Measurements from ENCODE around the gene RAD51C. TPM values are rescaled to one million over a fixed set of nuclear protein-coding genes. Genes with fewer than 3 reads are reported as not detected.

RAD51C gene
- polyA plus RNA-seq (2012; ENCODE audit: insufficient read length, low read depth), result 26.3 TPM

- peak in 1 of 2 experiments; percentile 54; a peak in 2 of 4 replicates for TF ChIP-seq REST (IDR thresholded peaks at IDR 0.05; ENCODE audit: insufficient read depth in 1 of 2, low read depth in 2 of 2, low read length in 2 of 2)
- peak; percentile 43; the same call in 1 of the 2 replicates for TF ChIP-seq SIN3A (IDR thresholded peaks at IDR 0.05; ENCODE audit: borderline replicate concordance, insufficient read depth, low read length)
- TF ChIP-seq FOXP2 (optimal IDR thresholded peaks at IDR 0.05; ENCODE audit: borderline replicate concordance, extremely low read depth, extremely low read length, insufficient read depth), result no peak
- peak; percentile 98 for TF ChIP-seq POLR2AphosphoS5 (IDR thresholded peaks at IDR 0.05; ENCODE audit: low read depth, low read length)
- peak; percentile 90 for TF ChIP-seq TAF1 (IDR thresholded peaks at IDR 0.05; ENCODE audit: borderline replicate concordance, insufficient read depth, low read length)
Observed at GRCh38 chr17:58692239-58693055, at the start of gene RAD51C. Gene RAD51C (plus strand): TSS chr17:58692602. CDS start chr17:58692644, 42 bp downstream.

DNA sequence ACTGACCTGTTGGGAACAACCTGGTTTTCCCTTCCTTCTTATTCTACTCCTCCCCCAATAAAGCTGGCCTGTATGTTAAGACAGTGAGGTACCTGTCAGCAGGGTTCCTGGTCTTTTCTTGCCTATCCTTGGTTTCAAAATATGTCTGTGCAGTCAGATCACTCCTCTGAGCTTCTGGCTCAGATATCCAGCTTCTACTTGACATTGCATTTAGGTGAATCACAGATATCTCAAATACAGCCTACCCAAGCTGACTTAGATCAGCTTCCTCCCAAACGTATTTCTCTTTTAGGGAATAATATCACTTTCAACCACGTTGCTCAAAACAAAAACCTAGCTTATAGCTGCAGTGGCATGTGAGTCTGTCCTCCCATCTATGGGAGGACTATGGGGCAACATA is 49.3 kb upstream of the RAD51C start:
- no peak for TF ChIP-seq TAF1 (IDR thresholded peaks at IDR 0.05; ENCODE audit: borderline replicate concordance, insufficient read depth, low read length)

DNA sequence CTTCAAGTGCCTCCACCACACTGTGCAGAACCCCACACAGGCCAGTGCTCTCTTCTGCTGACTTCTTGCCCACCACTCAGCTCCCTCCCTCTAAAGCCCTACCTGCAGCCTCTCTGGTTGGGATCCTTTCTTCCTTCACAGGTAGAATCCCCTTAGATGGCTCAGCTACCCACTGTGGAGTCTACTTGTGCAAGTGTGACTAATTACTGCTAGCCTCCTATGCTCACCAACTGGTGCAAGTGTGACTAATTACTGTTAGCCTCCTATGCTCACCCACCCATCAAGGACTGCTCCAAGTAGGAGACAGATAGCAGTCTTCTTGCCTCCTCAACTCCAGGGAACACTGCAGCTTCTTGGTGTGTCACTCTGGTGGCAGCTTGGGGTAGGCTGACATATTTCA is 44.2 kb upstream of the RAD51C start:
- TF ChIP-seq REST (IDR thresholded peaks at IDR 0.05; ENCODE audit: insufficient read depth in 1 of 2, low read depth in 2 of 2, low read length in 2 of 2) (no peak), POLR2AphosphoS5 (IDR thresholded peaks at IDR 0.05; ENCODE audit: low read depth, low read length) (no peak), FOXP2 (optimal IDR thresholded peaks at IDR 0.05; ENCODE audit: borderline replicate concordance, extremely low read depth, extremely low read length, insufficient read depth) (no peak), TAF1 (IDR thresholded peaks at IDR 0.05; ENCODE audit: borderline replicate concordance, insufficient read depth, low read length) (no peak), SIN3A (IDR thresholded peaks at IDR 0.05; ENCODE audit: borderline replicate concordance, insufficient read depth, low read length) (no peak)

- TF ChIP-seq TAF1 (IDR thresholded peaks at IDR 0.05; ENCODE audit: borderline replicate concordance, insufficient read depth, low read length) (peak; percentile 74; the same call in 1 of the 2 replicates), REST (IDR thresholded peaks at IDR 0.05; ENCODE audit: insufficient read depth in 1 of 2, low read depth in 2 of 2, low read length in 2 of 2) (peak in 1 of 2 experiments; percentile 66; a peak in 2 of 4 replicates), POLR2AphosphoS5 (IDR thresholded peaks at IDR 0.05; ENCODE audit: low read depth, low read length) (peak; percentile 100), FOXP2 (optimal IDR thresholded peaks at IDR 0.05; ENCODE audit: borderline replicate concordance, extremely low read depth, extremely low read length, insufficient read depth) (no peak), SIN3A (IDR thresholded peaks at IDR 0.05; ENCODE audit: borderline replicate concordance, insufficient read depth, low read length) (peak; percentile 99; the same call in 1 of the 2 replicates)
Observed at GRCh38 chr17:58658804-58659713, 33.3 kb upstream of the RAD51C start.

DNA sequence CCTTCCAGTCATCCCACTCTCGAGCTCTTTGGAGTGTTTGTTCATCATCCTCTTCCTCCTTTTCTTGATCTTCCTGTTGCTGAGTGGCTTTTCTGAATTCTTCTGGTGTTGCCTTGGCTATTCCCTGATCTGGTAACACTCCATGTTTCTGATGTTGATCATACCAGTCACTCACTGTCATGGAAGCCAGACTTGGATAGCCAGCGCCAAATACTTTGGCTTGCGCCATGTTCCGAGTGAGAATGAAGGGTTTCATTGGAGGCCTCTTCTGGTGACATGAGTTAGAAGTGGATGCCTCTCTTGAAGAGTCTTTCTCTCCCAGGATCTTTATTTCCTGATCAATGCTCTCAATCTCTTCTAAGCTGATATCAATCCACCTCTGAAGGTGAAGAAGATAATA is 31.8 kb upstream of the RAD51C start:
- no peak for TF ChIP-seq FOXP2 (optimal IDR thresholded peaks at IDR 0.05; ENCODE audit: borderline replicate concordance, extremely low read depth, extremely low read length, insufficient read depth)
- TF ChIP-seq SIN3A (IDR thresholded peaks at IDR 0.05; ENCODE audit: borderline replicate concordance, insufficient read depth, low read length), result no peak
- TF ChIP-seq REST (IDR thresholded peaks at IDR 0.05; ENCODE audit: insufficient read depth in 1 of 2, low read depth in 2 of 2, low read length in 2 of 2), result no peak
- no peak for TF ChIP-seq POLR2AphosphoS5 (IDR thresholded peaks at IDR 0.05; ENCODE audit: low read depth, low read length)
- no peak for TF ChIP-seq TAF1 (IDR thresholded peaks at IDR 0.05; ENCODE audit: borderline replicate concordance, insufficient read depth, low read length)
